ENCODE results near the gene C1orf35.

DNA sequence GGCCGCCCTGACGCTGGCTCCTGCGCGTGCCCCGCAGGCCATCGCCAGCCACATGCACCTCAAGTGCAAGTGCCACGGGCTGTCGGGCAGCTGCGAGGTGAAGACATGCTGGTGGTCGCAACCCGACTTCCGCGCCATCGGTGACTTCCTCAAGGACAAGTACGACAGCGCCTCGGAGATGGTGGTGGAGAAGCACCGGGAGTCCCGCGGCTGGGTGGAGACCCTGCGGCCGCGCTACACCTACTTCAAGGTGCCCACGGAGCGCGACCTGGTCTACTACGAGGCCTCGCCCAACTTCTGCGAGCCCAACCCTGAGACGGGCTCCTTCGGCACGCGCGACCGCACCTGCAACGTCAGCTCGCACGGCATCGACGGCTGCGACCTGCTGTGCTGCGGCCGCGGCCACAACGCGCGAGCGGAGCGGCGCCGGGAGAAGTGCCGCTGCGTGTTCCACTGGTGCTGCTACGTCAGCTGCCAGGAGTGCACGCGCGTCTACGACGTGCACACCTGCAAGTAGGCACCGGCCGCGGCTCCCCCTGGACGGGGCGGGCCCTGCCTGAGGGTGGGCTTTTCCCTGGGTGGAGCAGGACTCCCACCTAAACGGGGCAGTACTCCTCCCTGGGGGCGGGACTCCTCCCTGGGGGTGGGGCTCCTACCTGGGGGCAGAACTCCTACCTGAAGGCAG, 44.0 kb downstream of the C1orf35 start:
- no peak for TF ChIP-seq FOXM1 (IDR thresholded peaks at IDR 0.05; ENCODE audit: borderline replicate concordance, low read depth)
- TF ChIP-seq TAF1 (IDR thresholded peaks at IDR 0.05; ENCODE audit: low read depth) = 0 out of 2 replicates have a peak, but pooled peaks have one; percentile 38
- no peak for TF ChIP-seq NFIC (IDR thresholded peaks at IDR 0.05)
- peak; percentile 93 for TF ChIP-seq MAX (IDR thresholded peaks at IDR 0.05)

All from Ishikawa (cell line).